T1000 (cell line): Measurements from ENCODE around the gene CD28.
"Not testable (repeated sequence)": the region's sequence is repeated elsewhere in the genome, so short reads cannot be mapped to it uniquely, and the experiment has no call there.

Experiments
- DNase-seq: peaks from one replicate; lab custom pipeline; 2025; ENCODE audit warnings: mixed read lengths; lab: John Stamatoyannopoulos, UW

Gene CD28

DNA sequence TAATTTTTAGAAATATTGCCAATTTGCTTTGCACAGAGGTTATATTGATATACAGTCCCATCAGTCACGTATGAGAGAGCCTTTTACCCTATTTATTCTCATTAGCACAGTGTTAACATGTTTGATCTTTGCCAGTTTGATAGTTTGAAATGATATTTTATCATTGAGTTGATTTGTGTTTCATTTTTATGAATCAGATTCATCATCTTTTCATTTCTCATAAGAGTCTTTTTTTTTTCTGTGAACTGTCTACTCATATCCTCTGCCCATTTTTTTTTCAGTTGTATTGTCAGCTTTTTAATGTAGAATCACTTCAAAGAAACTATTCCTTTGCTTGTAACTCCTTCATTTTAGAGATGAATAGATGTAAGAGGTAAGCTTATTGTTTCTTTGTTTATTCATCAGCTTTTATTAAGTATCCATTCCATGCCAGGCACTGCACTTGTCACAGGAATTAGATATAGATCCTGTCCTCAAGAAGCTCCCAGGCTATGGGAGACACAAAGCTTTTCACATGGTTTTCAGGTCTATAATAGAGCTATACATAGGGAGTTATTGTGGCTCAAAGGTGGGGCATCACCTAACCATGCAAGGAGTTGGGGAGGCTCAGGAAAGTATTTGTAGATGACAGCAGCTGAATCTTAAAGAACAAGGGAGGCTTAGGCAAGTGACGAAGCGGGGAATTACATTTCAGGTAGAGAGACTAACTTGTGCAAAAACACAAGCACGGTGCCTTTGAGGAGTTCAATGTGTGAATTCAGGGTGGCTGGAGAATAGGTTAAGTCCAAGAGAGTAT, 42.1 kb downstream of the CD28 start:
- no peak for DNase-seq

DNA sequence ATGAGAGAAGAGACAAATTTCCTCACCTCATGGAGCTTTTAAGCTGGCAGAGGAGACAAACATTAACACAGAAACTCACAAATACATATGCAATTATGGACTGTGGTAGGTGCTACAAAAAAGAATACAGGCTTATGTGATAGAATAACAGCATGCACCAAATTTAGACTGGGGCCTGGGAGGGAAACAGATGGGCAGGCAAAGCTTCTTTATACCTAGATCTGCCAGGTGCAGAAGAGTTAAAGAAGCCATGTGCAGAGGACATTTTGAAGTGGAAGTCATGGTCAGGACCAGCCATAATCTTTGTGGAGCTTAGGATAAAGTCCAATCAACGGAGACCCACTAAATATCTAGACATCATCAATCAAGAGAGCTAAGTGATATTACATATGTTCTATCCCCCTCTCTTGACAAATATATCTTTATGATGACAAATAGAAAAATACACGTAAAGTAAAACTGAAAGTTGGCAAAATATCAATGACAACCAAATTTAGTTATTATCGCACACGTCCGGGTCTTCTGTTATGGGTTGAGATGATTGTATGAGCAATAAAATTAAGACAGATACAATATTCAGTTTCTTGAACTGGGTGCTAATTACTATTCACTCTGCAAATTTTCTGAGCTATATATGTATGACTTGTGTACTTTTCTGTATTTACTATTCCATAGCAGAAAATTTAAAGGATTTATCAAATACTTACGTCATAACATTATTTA, 44.1 kb downstream of the CD28 start:
- DNase-seq = no peak

DNA sequence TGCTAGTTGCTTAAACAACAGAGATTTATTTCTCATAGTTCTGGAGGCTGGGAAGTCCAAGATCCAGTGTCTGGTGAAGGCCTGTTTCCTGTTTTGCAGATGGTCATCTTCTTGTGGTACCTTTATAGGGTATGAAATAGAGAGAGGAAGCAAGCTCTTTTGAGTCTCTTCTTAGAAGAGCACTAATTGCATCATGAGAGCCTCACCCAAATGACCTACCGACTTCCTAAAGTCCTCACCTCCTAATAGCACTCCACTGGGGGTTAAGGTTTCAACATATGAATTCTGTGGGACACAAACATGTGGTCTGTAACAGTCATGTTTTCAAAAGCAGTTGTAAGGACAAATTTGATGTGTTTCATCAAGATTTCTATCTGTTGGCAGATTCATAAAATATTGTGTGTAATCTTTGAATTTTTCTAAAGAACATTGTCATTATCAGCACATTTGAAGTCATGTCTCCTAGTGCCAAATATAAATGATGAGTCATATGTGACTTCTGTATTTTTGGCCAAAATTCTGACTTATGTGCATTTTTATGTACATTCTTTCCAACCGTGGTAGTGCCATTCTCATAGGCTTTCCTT, 45.3 kb downstream of the CD28 start:
- no peak for DNase-seq

DNA sequence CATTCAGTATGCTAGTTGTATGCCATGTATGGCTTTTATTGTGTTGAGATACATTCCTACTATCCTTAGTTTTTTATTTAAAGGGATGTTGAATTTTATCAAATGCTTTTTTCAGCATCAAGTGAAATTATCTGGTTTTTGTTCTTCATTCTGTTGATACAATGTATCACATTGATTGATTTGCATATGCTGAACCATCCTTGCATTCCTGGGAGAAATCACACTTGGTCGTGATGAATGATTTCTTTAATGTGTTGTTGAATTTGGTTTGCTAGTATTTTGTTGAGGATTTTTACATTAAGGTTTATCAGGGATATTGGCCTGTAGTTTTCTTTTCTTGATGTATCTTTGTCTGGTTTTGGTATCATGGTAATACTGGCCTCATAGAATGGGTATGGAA, 49.7 kb downstream of the CD28 start:
- no peak for DNase-seq

DNA sequence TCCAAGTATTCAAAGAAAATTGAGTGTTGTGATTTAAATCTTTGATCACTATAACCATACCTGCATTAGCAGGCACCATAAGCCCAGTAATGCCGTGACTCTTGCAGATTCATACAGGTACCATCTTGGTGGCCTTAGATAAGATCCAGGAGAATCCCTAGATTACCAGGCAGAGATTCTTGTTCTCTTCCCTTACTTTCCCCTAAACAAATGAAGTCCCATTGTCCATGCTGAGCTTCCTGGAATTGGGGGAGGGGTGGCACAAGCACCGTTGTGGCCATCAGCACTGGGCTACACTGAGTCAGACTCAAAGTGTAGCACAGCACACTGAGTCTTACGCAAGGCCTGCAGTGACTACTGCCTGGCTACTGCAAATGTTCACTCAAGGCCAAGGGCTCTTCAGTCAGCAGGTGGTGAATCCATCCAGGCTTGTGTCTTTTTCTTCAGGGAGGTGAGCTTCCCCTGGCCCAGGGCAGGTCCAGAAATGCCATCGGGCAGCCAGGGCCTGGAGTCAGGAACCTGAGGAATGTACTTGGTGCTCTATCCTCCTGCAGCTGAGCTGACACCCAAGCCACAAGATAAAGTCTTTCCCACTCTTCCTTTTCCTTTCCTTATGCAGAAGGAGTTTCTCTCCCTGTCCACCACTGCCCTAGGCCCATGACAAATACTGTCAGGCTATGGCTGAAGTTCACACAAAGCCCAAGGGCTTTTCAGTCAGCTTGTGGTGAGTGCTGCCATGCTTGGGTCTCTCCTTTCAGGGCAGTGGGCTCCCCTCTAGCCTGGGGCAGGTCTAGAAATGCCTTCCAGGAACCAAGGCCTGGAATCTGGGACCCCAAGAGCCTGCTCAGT, 52.6 kb downstream of the CD28 start:
- peak; percentile 48 for DNase-seq

DNA sequence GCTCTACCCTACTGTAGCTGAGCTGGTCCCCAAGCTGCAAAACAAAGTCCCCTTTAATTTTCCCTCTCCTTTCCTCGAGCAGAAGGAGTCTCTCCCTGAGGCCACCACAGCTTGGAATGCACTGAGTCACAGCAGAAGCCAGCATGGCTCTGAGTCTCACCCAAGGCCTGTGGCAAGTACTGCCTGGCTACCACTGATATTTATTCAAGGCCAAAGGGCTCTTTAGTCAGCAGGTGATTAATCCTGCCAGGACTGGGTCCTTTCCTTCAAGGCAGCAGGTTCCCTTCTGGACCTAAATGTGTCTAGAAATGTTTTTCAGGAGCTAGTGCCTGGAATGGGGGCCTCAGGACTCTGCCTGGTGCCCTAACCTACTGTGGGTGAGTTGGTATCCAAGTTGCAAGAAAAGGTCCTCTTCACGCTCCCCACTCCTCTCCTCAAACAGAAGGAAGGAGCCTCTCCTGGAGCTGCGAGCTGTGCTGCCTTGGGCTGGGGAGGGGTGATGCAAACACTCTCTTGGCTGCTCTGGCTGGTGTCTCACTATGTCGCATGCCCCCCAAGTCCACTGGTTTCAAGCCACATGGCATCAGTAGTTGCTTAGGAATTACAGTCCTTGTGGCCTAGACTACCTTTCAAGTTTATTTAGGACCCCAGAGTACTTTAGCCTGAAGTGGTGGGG, 53.4 kb downstream of the CD28 start:
- peak; percentile 73 for DNase-seq

DNA sequence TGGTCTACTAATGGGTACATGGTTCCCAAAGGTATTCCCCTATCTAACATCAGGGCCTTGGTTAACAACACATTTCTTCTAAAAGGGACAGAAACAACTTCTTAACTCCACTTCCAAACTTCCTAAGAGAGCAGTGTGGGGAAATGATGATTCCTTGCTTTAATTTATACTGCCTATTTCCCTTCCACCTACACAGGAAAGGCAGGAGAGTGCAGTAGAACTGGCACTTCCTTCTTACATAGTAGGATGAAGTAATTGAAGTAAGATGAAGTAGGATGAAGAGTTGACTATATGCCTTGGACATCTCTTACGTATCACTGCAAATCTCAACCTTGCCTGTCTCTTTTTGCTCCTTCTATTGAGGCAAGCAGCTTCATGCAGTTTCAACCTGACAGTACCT, 54.7 kb downstream of the CD28 start:
- DNase-seq = no peak

DNA sequence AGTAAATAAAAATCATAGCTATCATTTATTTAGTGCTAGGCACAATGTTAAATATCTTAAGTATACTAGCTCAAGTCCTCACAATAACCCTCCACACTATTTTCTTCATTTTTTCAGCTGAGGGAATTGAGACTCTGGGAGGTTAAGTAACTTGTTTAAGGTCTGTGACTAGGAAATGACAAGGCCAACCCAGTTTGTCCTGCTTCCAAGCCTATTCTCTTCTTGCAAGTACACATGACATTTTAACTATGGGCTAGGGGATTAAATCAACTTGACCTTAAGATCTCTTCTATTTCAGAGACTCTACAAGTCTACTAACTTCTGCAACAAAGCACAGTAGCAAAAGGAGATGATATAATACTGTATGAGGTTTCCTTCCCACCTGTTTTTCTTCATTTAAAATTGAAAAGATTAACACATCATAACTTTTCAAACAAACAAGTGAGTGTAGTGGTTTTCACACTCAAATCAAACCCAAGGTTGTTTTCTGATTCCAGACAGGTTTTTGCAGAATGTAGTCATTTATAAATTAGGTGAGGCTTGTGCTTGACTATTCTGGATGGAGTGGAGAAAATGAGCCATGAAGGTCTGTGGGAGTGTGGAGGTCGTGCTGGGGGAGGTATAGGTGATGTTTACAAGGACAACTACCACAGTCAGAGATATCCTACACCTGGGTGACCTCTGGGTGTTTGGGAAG, 57.0 kb downstream of the CD28 start:
- no peak for DNase-seq

DNA sequence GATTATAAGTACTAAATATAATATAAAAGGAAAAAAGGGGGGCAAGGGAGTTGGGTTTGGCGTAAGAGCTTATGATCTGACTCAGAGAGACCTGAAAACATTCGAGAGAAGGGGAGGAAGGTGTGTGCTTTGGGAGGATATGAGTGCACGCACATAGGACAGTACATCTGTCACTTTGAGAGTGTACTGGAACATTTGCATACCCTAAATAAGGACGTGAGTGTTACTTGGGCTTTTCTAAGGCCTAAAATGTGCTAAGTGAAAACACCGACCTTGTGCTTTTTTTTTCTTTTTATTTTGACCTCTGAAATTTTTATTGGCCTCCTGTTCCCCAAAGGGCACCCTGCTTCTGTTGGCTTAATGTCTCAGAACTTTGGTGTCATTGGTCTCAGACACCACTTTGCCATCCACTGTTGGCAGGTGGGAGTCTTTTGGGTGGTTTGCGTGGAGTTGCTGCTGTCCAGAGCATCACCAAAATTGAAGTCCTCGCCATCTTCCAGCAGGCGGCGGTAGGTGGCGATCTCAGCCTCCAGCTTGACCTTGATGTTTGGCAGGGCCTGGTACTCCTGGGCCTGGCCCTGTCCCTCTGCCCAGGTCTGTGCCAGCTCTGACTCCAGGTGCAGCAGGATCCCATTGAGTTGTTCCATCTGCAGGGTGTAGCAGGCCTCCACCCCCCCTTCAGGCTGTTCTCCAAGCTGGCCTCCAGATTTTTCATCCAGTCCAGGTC, 57.7 kb downstream of the CD28 start:
- no peak for DNase-seq

DNA sequence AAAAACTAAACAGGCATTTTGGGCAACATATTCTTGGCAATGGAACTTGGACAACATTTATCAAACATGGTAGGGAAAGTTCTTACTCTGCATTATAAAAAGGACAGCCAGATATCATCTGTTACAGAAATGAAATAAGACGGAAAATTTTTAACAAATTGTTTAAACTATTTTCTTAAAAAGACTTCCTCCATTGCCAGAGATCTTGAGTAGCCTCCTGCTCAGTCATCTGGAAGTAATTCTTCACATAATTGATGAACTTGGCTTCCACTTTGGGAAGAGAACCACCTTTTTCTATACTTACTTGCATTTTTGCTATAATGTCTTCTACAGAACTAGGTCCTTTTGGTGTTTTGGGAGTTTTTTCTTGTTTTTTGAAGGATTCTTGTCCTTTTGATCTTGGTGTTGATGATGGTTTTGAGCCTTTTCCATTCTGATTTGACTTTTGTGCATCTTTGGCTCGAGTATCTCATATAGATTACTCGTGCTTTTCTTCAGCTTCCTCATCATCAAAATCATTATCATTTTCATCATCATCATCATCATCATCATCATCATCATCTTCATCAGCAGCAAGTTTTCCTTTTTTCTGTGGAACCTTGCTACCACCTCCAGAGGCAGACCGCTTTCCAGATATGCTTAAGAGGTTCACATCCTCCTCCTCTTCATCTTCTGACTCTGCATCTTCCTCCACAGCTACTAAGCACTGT, 66.2 kb downstream of the CD28 start:
- DNase-seq = no peak

DNA sequence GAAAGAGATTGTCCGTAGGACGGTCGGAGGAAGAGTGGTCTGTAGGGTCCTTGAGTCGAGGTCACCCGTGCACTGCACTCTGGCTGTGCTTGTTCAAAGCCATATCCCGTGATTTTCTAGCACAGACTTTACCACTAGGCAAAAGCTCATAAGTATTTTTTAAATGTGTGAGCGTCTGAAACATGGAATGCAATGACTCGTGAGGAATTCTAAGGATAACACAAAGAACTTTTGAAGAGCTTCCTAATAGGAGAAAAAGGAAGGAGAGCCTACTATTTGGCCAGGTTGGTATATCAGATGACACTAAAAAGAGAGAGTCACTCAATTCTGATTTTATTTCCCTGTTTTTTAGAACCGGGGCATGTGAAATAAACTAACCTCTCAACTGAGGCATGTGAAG, 68.3 kb downstream of the CD28 start:
- DNase-seq = no peak

DNA sequence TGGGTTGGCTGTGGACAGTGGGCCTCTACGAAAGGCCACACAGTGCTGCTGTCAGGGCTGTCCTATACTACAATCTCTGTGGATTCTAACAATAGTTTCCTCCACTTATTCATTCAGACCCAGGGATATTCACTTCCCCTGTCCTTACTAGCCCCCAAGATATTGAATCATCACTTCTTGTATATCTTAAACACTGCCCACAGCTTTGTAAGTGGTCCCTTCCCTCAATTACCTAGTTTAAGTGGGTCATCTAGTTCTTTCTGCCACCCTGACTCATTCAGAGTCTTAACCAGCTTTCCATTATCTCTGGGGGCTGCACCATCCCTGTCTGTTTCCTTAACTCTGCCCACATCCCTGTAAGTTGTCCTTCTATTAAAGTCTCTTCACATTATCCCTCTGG, 69.2 kb downstream of the CD28 start:
- no peak for DNase-seq

DNA sequence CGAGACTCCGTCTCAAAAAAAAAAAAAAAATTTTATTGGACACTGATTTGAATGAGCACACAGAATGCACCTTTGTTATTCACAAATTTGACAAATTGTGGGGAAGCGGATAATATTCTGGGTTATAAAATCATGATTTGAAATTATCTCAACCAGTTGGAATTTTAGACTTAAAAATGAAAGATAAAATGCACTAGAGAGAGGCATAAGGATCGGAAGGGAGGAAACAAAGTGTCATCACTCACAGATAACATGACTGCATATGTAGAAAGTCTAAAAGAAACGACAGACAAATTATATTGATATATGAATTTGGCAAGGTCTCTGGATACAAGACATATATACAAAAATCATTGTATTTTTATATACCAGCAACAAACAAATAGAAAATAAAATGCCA, 70.6 kb downstream of the CD28 start:
- DNase-seq = no peak

DNA sequence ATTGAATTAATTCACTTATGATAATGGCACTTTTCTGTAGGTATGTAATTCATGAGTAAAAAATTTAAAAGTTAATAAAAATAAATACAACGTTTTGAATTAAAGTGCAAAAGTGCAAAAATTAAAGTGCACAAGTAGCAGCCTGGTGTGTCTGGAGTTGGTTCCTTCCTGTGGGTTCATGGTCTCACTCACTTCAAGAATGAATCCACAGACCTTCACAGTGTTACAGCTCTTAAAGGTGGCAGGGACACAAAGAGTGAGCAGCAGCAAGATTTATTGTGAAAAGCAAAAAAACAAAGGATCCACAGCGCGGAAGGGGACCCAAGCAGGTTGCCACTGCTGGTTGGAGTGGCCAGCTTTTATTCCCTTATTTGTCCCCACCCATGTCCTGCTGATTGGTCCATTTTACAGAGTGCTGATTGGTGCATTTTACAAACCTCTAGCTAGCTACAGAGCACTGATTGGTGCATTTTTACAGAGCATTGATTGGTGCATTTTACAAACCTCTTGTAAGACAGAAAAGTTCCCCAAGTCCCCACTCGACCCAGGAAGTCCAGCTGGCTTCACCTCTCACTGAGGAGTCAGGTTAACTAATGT, 73.1 kb downstream of the CD28 start:
- not testable (repeated sequence) for DNase-seq

DNA sequence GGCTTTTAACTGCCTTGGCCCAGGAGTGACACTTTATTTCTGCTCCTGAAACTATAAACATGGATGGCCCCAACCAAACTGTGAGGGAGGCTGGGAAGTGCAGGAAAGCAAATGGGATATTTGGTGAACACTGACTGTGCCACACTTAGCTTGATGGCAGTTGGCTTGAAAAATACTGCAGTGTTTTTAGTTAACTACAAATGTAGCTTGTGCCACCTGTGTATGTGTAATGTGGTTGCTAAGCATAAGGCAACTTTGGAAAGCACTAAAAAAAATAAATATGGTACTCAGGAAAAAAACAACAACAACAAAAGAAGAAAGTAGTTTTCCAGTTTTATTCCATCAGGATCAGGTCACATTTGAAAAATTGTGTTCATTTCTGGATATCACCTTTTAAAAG, 73.8 kb downstream of the CD28 start:
- DNase-seq = no peak

DNA sequence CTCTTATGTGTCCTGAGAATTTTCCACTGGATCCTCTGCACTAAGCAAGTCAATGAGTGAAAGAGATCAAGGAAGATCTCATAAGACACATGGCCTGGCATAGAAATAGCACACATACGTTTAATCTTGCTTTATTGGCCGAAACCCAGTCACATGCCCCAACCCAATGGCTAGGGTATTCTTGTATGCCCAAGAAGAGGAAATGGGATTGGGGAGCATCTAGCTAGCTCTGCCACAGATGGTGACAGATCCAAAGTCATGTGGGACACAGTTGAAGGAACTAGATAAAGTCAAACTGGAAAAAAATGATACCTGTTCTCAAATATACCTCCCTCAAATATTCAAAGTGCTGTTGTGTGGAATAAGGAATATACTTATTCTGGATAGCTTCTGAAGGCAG, 74.7 kb downstream of the CD28 start:
- DNase-seq = no peak

DNA sequence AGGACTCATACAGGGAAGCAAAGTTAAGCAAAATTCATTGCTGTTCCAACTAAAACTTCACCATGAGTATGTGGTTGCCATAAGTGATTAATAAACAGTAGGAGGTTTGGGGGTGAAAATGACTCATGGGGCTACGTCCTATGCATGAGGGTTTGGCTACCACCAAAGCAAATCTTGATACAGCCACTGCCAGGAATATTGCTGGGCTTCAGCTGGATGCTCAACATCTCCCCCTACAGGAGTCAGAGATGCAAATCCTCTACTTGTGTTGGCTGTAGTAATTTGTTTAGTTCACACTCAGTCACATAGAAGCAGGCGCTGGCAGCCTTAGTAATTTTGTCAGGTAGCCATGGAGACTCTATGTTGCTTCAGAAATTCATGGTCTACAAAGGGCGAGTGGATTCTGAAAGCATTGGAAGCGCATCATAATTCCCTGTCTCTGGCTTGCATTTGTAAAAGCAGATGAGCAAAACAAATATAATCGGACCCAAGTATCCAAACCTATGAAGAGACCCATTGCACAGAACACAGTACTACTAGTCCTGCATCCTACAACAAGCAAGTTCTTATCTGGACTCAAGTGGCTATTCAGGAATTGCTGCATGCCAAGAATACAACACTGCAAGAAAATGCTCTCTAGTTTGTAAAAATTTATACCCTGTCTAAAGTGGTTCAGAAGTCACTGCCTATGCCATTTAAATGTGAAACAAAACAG, 76.0 kb downstream of the CD28 start:
- peak; percentile 70 for DNase-seq

DNA sequence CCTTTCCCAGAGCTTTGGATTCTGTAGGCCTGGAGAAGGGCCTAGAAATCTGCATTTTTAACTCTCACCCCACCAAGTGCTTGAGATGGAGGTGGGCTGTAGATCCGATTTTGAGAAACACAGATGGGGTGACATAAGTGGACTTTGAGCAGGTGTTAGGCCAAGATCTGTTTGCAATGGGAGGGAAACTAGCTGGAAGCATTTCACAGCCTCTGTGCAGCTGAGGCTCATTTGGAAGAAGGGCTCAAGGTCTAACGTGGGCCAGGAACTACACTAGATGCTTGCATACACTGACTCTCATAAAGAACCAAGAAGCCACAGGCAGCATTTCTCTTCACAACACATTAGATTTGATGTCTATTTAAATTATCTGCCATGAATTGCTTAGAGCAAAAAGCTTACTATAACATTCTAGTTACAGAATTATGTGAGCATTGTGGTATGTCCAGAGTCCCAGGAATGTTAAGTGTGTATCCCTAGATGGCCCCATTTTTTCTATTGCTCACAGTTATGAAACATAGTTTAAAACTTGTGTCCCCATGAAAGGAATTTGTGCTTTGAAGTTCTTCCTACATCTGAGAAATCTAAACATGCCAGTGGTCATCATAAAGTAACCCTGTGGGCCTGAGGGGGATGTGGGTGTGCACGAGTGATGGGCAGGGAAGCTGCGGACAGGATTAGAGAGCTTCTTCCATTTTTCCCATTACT, 77.2 kb downstream of the CD28 start:
- no peak for DNase-seq
